Skeletal muscle satellite cell (primary cell): ENCODE results near the gene STK10.

ENCODE experiments used
- H3K27me3 ChIP-seq: 2 replicates; pipeline ENCODE4 v1.7.0; 2013; ENCODE audit warnings: low read length; ENCODE audit not compliant: control insufficient read depth, insufficient read depth
- H3K36me3 ChIP-seq: 2 replicates; pipeline ENCODE4 v1.7.0; 2013; ENCODE audit warnings: mild to moderate bottlenecking, control low read depth, low read length; ENCODE audit not compliant: insufficient read depth
- H3K4me1 ChIP-seq: 2 replicates; pipeline ENCODE4 v1.7.0; 2013; ENCODE audit warnings: low read length; ENCODE audit not compliant: control insufficient read depth, insufficient read depth
- H3K4me2 ChIP-seq: 2 replicates; pipeline ENCODE4 v1.7.0; 2013; ENCODE audit warnings: mild to moderate bottlenecking, low read length
- H3K4me3 ChIP-seq: 2 replicates; pipeline ENCODE4 v1.7.0; 2013; ENCODE audit warnings: low read length
- H3K9ac ChIP-seq: 2 replicates; pipeline ENCODE4 v1.7.0; 2013; ENCODE audit warnings: mild to moderate bottlenecking, low read depth, low read length, moderate library complexity
- H3K9me3 ChIP-seq: replicated peaks from 2 replicates; pipeline ENCODE4 v1.7.0; 2013; ENCODE audit warnings: mild to moderate bottlenecking, control low read depth, low read length

STK10 gene

DNA sequence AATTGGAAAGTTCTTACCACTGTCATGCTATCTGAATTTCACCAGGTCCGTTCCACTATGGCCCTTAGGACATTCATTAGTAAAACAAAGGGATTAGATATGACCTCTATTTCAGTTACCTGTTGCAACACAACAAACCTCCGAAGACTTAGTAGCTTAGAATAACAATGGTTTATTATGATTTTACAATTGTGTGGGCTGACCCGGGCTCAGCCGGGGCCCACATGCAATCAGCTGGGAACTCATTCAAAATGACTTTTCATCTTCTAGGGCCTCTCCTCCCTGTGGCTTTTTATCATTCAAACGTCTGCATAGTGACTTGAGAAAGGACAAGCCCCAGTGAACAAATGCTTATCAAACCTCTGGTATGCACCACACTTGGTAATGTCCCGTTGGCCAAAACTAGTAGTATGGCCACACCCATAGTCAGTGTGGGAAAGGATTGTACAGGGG, 179.3 kb downstream of the STK10 start:
- Histone ChIP-seq H3K4me1 (peaks cover 36% of the 10 kb centered on the region), H3K9ac (no peak overlapping the region), H3K27me3 (no peaks in the 10 kb centered on the region), H3K36me3 (no peaks in the 10 kb centered on the region), H3K4me2 (peak overlapping the region; percentile 89), H3K9me3 (no peaks in the 10 kb centered on the region), H3K4me3 (no peak overlapping the region)

DNA sequence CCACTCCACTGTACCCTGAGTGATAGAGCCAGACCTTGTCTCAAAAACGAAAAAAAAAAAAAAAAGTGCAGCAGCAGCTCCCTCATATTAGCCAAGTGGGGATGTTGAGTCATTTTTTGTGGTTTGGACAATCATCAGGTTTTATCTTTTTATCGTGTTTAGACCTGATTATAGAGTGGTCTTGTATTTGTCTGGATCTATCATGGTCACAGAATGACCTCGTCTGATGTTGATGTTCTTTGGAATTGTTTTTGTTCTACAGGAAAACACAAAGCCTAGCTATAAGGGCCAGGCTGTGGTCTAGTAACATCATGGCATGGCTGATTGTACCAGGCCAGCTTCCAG, 179.9 kb downstream of the STK10 start:
- Histone ChIP-seq H3K27me3 (no peaks in the 10 kb centered on the region), H3K36me3 (no peaks in the 10 kb centered on the region), H3K4me1 (peaks cover 42% of the 10 kb centered on the region), H3K4me2 (peak overlapping the region; percentile 89), H3K9ac (no peak overlapping the region), H3K9me3 (no peaks in the 10 kb centered on the region), H3K4me3 (no peak overlapping the region)

DNA sequence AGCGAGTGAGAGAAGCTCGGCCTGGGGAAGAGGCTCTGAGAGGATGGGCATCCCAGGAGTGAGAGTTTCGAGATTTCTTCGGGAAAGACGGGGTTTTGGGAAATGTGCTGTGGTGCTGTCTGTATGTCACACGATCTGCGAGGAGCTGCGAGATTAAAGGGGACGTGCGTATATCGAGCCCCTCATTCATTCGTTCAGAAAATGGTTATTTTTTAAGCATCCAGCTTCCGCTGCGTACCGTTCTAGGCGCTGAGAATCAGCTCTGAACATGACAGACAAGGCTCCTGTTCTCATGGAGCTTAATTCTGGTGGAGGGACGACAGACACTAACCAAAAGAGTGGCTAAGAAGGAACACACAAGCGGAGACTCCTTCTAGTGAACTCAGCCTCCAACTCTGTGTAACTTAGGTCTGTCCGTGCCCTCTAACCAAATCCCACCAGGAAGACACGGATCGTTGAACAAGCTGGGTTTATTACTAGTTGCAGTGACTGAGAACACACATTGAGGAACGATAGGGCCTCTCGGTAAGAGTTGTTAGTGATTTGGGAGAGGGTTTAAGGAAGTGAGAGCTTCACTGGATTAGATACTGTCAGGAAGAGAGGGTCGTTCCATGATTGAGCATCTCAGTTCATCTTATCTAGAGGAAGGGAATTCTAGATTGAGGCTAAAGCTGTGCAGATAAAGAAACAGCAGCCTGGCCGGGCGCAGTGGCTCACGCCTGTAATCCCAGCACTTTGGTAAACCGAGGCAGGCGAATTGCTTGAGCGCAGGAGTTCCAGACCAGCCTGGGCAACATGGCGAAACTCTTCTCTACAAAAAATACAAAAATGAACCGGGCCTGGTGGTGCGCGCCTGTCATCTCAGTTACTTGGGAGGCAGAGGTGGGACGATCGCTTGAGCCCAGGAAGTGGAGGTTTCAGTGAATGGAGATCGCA, 180.6 kb downstream of the STK10 start:
- H3K4me1 ChIP-seq, result peaks cover 47% of the 10 kb centered on the region
- H3K27me3 ChIP-seq, result no peaks in the 10 kb centered on the region
- no peaks in the 10 kb centered on the region for H3K36me3 ChIP-seq
- H3K9ac ChIP-seq, result peak overlapping the region; percentile 90
- H3K4me3 ChIP-seq, result peak overlapping the region; percentile 92
- no peaks in the 10 kb centered on the region for H3K9me3 ChIP-seq
- H3K4me2 ChIP-seq, result peak overlapping the region; percentile 89

DNA sequence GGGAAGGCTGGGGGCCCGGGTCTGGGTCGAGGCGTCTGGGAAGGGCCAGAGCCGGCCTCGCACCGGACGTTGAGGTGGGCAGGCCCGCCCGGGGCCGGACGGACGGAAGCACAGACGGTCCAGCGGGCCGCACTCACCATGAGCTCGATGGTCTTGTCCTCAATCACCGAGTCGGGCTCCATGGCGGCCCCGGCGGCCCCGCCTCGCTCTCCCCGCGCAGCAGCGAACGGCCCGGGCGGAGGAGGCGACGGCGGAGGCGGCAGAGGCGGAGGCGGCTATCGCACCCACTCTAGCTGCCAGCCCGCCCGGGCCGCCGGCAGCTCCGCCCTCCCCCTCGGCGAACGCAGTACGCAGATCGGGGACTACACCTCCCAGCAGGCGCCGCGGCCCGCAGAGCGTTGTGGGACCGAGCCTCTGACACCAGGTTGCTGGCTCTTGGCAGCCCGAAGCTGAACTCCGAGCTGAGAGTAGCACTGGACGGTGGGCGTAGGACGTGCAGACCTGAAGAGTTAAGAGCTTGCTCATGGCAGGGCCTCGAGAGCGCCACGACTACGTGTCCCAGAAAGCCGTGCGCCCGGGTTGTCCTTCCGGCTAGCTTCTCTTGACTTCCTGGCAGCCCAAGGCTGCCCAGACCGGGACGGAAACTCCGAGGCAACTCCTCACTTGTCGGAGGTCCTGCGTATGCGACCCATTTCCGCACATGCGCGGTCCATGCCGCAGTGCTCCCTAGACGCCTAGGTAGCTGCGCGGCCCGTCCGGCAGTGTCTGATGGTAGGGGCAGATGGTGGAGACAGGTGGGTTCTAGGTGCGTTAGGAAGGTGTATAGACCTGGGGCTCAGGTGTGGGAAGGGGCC, 181.5 kb downstream of the STK10 start, which contains the start of gene FBXW11:
FBXW11 (minus strand) TSS at position 318 of the 854 bp plus-strand sequence; CDS start at position 182, 136 bp downstream.
- Histone ChIP-seq H3K36me3 (no peaks in the 10 kb centered on the region), H3K4me3 (peak within 1 kb of the TSS; percentile 92), H3K9ac (peak within 1 kb of the TSS; percentile 90), H3K27me3 (no peaks in the 10 kb centered on the region), H3K9me3 (no peaks in the 10 kb centered on the region), H3K4me2 (peak within 1 kb of the TSS; percentile 89), H3K4me1 (peaks cover 47% of the 10 kb centered on the region)

DNA sequence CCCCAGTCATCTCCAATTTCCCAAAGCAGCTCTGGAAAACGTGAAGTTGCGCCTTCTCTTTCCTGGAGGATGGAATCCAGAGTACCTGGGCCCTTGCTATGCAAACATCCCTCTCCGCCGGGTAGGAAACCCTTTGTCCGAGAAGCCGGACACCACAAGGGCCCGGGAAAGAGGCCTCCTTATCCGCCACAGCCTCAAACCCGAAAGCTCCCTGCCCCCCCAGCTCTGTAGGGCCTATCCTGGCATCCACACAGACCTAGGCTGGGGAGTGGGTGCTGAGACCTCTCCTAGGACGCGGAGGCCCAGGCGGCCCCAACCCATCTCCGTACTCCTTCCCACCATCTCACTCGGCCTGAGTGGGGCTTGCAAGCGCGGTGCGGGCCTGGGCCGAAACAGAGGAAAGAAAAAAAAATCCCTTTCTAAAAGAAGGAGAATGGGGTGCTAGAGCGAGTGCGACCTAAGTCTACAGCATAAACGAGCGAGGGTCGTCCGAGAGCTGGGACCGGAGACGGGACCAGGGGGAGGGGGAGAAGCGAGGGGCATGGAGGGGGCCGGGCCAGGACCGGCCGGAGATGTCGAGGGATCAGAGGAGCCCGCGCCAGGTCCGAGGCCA, 182.2 kb downstream of the STK10 start:
- H3K9ac ChIP-seq, result peak overlapping the region; percentile 90
- H3K4me1 ChIP-seq, result peaks cover 47% of the 10 kb centered on the region

DNA sequence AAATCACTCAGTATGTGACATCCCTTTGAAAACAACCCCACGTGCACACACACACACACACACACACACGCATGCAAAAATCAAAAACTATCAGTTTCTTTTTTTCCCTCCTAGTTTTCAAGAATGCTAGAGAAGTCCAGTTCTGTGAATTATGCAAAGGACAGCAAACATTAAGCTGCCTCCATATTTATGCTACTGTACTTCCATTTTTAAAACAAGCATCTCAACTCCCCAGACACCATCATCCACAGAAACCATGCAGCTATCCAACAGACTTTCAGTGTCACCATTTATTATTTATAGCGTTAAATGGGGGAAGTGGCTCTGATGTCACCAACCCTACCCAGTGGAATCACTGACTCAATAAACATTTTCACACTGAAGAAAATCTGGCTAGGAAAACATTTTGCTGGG, 183.2 kb downstream of the STK10 start:
- Histone ChIP-seq H3K9me3 (no peaks in the 10 kb centered on the region), H3K36me3 (no peaks in the 10 kb centered on the region), H3K9ac (peak overlapping the region; percentile 90), H3K27me3 (no peaks in the 10 kb centered on the region), H3K4me2 (peak overlapping the region; percentile 89), H3K4me3 (peak overlapping the region; percentile 92), H3K4me1 (peaks cover 49% of the 10 kb centered on the region)

More for the DNA sequence above, 182.2 kb downstream of the STK10 start:
- Histone ChIP-seq H3K36me3 (no peaks in the 10 kb centered on the region), H3K9me3 (no peaks in the 10 kb centered on the region), H3K4me3 (peak overlapping the region; percentile 92), H3K4me2 (peak overlapping the region; percentile 89), H3K27me3 (no peaks in the 10 kb centered on the region)

DNA sequence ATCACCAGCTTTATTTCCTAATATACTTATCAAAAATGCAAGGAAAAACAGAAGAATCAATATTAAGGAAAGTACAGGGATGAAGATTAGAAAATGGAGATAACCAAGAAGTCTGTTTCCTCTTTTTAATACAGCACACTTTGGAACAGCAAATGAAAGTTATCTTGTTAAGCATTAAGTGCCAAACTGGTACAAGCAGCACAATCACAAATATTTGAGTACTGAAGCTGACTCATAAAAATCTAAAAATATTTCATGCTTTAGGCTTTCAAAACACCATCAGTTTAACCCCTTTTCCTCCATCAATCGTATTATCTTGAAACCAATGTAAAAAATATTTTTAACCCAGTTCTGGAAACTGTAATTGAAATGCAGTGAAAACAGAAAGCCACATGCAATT, 184.3 kb downstream of the STK10 start:
- Histone ChIP-seq H3K4me3 (peak overlapping the region; percentile 16), H3K9me3 (no peaks in the 10 kb centered on the region), H3K36me3 (no peaks in the 10 kb centered on the region), H3K27me3 (no peaks in the 10 kb centered on the region), H3K9ac (peak overlapping the region; percentile 90), H3K4me1 (peaks cover 43% of the 10 kb centered on the region), H3K4me2 (peak overlapping the region; percentile 89)

DNA sequence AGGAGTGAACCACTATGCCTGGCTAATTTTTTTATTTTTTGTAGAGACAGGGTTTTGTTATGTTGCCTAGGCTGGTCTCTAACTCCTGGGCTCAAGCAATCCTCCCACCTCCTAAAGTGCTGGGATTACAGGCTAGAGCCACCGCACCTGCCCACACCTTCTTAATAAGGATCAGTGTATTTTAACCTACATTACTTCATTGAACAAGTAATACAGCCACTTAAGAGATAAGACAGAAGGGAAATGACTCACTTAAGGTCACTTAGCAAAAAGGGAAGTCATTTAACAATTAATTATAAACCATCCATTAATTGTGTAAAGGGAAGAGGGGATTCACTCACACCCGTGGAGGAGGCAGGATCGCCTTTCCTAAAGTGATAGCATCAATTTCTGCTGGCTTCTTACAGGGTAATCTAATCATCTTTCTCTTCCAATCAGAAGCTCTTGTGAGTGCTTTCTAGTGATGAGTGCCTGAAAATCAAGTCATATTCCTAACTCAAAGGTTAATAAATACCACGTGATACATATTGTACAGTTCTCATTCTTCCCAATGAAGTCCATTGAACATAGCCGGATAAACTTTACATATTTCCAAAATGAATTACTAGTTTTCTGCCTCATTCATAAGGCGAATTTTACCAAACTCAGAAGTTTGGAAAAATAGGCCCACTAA, 185.0 kb downstream of the STK10 start:
- Histone ChIP-seq H3K9ac (peak overlapping the region; percentile 90), H3K4me1 (peaks cover 35% of the 10 kb centered on the region), H3K27me3 (no peaks in the 10 kb centered on the region), H3K36me3 (no peaks in the 10 kb centered on the region), H3K4me2 (peak overlapping the region; percentile 89), H3K4me3 (no peak overlapping the region), H3K9me3 (no peaks in the 10 kb centered on the region)

DNA sequence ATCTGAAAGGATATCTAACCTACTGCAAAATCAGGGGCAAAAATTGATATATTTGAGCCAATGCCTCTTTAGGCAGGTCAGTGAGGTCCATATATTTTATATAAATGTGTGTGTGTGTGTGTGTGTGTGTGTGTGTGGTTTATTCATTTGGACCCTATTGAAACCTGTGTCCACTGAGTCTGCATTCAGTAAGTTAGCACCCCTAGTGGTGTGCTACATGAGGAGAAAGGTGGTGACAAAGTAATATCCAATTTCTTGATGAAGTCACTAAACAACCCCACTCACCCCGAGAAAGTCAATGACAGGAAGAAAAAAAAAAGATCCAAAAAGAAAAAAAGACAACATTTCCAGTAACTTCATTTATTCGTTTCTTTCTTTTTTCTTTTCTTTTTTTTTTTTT, 185.7 kb downstream of the STK10 start:
- H3K9me3 ChIP-seq, result no peaks in the 10 kb centered on the region
- H3K4me3 ChIP-seq, result no peak overlapping the region
- no peak overlapping the region for H3K4me2 ChIP-seq
- no peaks in the 10 kb centered on the region for H3K36me3 ChIP-seq
- no peaks in the 10 kb centered on the region for H3K27me3 ChIP-seq
- no peak overlapping the region for H3K9ac ChIP-seq
- peaks cover 29% of the 10 kb centered on the region for H3K4me1 ChIP-seq

DNA sequence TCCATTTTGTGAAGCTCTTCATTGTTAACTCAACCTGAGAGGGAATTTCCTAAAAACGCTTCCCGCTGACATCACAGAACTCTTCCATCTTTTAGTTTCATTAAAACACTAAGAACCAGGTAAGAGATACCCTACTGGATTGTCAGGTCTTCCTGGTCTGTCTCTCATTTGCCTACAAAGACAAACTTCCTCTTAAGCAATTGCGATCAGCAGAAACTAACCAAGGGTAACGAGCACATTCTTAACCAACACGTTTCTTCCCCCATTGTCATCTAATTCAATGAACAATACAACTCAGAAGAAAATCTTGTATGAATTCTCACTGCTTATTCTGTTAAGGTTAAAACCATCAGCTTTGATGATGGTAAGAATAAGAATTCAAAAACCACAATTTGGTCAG, 188.1 kb downstream of the STK10 start:
- Histone ChIP-seq H3K4me3 (no peak overlapping the region), H3K4me2 (no peak overlapping the region), H3K27me3 (no peaks in the 10 kb centered on the region), H3K4me1 (peaks cover 34% of the 10 kb centered on the region), H3K9ac (no peak overlapping the region), H3K9me3 (no peaks in the 10 kb centered on the region), H3K36me3 (peaks cover 8% of the 10 kb centered on the region)
